Fibroblast of skin of left quadriceps (primary cell): ENCODE data around the gene WNK2.

Experiments used
- DNase-seq, 2 experiments: peaks; one replicate each; pipeline ENCODE4 v3.0.0-alpha.2; 2013; ENCODE audit warnings: low read depth in 2 of 2

Gene WNK2

GRCh38 chr9:93266521-93267001, 82.6 kb downstream of the WNK2 start:
- no peak for DNase-seq

DNA sequence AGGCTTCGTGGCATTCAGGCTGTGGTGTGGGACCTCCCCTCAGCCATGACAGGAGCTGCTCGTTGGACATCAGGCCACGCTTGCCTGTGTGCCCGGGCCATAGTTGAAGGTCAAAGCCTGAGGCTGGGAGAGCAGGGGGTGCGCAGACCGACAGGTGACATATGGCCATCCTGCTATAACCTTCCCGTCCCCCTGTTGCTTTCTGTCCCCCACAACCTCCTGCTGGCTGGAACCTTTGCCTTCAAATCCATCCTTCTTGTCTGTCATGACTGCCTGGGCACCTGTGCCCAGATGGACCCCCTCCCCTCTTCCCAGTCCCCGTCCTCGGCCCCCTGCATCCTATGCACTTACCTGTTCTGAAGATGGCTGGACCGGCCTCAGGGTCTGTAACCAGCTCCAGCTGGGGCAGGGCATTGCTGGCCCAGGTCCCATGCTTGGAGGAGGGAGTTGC, 83.2 kb downstream of the WNK2 start:
- no peak for DNase-seq

DNA sequence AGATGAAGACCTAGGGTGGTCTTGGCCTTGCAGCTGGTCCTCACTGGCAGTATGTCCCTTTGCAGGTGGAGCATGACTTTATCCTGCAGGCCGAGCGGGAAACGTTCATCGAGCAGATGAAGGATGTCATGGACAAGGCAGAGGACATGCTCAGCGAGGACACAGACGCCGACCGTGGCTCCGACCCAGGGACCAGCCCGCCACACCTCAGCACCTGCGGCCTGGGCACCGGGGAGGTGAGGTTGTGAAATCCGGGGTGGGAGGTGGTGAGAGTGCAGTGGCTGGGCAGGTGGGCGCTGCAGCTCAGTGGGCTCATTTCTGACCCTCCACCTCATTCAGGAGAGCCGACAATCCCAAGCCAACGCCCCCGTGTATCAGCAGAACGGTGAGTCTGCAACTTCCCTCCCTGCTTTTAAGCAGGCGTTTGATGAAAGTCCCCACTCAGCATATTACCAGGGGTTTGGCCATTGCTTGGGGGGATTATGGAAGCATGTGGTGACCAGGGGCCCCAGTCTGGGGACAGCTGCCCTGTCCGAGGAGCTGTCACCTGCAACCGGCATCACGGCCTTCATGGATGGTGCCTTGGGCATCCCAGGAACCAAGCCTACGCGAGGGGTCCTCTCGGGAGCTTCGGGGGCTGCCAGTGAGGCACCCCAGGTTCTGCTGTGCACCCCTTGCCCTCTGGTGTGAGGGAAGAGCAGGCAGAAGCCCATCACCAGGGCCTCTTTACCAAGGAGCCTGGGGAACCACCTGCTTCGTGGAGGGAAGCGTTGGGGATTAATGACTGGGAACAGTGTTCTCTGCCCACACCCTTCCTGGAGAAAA, 84.0 kb downstream of the WNK2 start:
- no peak for DNase-seq

GRCh38 chr9:93268551-93269314, 84.8 kb downstream of the WNK2 start:
- DNase-seq = no peak

DNA sequence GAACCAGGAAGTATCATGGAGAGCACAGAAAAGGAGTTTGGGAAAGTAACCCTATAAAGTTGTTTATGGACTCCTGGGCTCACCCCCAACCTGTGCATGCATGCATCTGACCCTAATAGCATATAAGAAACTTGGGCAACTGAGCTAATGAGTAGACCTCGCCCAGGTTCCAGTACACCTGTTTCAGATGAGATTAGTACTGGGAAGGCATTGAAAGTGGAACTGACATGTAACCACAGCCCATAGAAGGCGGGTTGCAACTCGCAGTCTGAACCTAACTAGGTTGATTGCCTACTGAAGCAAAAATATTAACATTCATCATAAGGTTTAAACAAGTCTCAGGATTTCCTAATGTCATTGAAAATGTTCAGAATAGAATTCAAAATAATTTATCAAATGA, 87.0 kb downstream of the WNK2 start:
- no peak for DNase-seq

- DNase-seq = no peak
These were observed 93.0 kb downstream of the WNK2 start for GRCh38 chr9:93276973-93277372.

GRCh38 chr9:93278144-93278543, 94.2 kb downstream of the WNK2 start:
- no peak for DNase-seq

GRCh38 chr9:93280661-93281259, 96.8 kb downstream of the WNK2 start:
- DNase-seq = no peak

DNA sequence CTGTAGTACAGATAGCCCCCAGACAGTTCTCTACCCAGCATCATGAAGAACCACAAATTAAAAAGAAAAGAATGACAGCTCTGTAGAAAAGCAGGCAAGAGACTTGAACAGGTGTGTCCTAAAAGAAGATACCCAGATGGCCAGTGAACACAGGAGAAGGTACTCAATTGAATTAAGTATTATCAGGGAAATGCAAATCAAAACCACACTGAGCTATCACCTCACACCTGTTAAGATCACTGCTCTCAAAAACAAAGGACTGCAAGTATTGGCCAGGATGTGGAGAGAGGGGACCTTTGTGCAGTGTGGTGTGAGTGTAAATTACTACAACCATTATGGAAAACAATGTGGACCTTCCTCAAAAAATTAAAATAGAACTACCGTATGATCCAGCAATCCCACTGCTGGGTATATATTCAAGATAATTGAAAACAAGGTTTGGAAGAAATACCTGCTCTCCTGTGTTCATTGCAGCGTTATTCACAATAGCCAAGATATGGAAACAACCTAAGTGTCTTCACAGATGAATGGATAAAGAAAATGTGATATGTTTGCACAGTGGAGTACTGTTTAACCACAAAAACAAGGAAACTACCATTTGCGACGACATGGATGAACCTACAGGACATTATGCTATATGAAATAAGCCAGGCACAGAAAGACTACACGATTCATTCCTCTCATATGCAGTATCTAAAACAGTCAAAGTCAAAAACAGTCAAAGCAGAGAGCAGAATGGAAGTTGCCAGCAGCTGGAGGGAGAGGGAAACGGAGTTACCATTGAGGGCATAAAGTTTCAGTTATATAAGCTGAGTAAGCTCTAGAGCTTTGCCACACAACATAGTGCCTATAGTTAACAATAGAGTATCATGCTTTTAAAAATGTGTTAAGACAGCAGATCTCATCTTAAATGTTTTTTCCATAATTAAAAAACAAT, 102.6 kb downstream of the WNK2 start:
- DNase-seq = no peak

DNA sequence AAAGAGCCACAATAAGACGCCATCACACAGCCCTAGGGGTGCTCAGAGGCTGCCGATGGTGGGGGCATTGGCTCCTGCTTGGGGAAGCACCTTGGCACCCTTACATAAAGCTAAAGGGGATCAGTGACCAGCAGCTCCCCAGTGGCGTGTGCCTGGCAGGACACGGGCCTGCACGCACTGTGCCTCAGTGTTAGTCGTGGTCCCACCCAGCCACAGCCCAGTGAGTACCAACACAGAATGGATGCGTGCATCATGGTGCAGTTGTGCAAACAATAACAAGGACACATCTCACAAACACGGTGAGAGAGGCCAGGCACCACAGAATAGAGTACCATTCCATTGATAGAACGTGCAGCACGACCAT, 103.2 kb downstream of the WNK2 start:
- DNase-seq = no peak

DNA sequence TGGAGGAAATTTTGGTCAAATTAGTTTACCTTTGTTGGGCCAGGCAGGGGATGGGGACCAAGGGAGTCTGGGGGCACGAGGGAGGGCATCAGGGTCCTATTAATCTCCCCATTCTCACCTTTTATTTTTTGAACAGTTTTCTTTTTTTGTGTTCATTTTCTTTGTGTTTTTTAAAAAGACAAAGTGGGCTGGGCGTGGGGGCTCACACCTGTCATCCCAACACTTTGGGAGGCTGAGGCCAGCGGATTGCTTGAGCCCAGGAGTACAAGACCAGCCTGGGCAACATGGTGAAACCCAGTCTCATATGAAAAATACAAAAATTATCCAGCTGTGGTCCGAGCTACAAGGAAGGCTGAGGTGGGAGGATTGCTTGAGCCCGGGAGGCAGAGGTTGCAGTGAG, 103.7 kb downstream of the WNK2 start:
- no peak for DNase-seq

DNA sequence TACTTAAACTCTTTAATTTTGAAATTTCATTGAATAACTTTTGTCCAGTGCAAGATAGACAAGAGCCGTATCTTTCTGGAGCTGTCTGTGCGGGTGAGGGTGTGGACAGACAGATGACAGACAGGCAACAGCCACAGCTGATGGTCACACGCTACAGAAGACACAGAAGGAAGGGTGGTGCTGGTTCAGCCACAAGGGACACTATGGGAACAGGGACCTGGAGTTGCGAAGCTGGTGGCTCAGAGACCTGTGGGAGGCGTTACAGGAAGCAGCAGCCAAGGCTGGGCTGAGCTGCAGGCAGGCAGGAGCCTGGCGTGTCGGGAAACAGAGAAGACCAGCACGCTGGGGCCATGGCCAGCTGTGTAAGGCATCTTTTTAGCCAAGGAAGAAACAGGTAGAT, 104.4 kb downstream of the WNK2 start:
- no peak for DNase-seq

DNA sequence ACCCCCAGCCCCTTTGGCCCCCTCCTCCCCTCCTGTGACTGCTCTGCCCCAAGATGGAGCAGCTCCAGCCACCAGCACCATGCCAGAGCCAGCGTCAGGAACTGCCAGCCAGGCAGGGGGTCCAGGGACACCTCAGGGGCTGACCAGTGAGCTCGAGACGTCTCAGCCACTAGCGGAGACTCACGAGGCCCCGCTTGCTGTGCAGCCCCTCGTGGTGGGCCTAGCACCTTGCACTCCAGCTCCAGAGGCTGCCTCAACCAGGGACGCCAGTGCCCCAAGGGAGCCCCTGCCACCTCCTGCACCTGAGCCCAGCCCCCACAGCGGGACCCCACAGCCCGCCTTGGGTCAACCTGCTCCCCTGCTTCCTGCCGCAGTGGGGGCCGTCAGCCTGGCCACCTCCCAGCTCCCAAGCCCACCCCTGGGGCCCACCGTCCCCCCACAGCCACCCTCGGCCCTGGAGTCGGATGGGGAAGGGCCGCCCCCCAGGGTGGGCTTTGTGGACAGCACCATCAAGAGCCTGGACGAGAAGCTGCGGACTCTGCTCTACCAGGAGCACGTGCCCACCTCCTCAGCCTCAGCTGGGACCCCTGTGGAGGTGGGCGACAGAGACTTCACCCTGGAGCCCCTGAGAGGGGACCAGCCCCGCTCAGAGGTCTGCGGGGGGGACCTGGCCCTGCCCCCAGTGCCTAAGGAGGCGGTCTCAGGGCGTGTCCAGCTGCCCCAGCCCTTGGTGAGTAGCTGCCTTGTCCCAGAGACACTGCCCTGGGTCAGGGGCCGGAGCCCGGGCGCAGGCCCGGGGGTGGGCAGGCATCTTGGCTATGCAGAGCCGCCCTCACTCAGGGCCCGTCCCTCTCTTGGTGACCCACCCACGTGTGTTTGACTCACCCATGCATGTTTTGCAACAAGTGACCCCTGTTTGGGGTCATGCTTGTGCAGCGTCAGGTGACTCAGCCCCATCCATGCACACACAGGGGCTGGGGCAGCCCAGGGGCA, 105.2 kb downstream of the WNK2 start:
- no peak for DNase-seq

DNA sequence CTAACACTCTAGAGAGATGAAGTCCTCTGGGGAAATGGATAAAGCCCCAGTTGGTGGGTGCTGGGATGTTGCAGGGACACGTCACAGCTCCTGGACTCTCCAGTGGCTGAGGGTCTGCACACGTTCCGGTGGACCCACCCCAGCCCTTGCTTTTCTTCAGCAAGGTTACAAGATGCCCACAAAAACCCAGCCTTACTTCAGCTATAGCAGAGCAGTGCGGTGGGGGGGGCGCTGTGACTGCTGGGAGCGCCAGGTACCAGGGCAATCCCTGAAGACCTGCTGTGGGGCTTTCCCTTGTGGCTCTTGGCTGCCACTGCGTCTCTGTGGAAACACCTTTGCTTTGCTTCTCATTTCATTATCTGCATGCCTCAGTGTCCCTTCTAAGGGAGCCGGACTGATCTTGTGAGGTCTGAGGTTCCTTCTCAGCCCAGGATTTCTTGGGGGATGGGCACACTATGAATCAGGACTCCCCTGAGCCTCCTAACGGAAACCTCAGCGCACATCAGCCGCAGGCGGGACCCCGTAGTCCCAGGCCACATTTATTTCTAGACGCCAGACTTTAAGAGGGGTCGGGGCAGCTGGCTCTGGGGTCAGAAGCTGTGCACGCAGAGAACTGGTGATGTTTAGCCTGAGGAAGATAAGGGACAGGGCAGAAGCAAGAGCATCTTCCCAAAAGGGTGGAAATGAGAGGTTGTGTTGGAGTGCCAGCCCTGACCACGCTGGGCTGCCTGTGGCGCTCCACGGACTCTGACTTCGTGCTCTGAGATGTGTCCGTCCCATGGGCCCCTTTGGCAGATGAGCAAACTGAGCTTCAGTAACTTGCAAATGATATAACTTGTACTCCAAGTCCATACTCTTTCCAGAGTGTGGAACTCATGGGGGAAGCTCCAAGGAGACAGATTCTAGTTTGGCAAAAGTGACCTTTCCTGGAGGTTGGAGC, 106.8 kb downstream of the WNK2 start:
- DNase-seq = no peak

- DNase-seq = no peak
These were observed 107.8 kb downstream of the WNK2 start for GRCh38 chr9:93291536-93292287.

DNA sequence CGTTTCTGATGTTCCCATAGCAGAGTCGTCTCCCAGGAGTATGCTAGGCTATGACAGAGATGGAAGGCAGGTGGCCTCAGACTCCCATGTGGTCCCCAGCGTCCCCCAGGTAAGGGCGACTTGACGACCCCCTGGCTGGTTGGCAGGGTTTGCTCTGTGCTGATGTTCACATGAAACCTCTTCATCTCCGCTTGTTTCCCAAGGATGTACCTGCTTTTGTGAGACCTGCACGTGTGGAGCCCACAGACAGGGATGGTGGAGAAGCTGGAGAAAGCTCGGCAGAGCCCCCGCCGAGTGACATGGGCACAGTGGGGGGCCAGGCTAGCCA, 108.3 kb downstream of the WNK2 start:
- DNase-seq = no peak

GRCh38 chr9:93292664-93293328, 108.9 kb downstream of the WNK2 start:
- no peak for DNase-seq

GRCh38 chr9:93294011-93294410, 110.1 kb downstream of the WNK2 start:
- DNase-seq = no peak
